ENCODE results near the gene COX6B2.
"Not testable (repeated sequence)": the region's sequence is repeated elsewhere in the genome, so short reads cannot be mapped to it uniquely, and the experiment has no call there.

The COX6B2 gene
- total RNA-seq = 0 to 0.09 (median 0) reads per million in 3 donors

- no peaks in the 10 kb centered on the region for H3K36me3 ChIP-seq (ENCODE audit: control insufficient read depth, insufficient read depth, low read length)
- H3K27ac ChIP-seq (ENCODE audit: insufficient read depth, low read length, poor library complexity, severe bottlenecking) = no peak within 1 kb of the TSS
- peaks cover 21% of the 10 kb centered on the region for H3K27me3 ChIP-seq (replicated peaks; ENCODE audit: control insufficient read depth, insufficient read depth, low read length, poor library complexity, severe bottlenecking)
- H3K4me3 ChIP-seq (ENCODE audit: insufficient read depth, low read depth, low read length, poor library complexity, severe bottlenecking) = peak within 1 kb of the TSS; percentile 52
- H3K4me1 ChIP-seq (ENCODE audit: control insufficient read depth, insufficient read depth, low read length, poor library complexity, severe bottlenecking) = peaks cover 21% of the 10 kb centered on the region
- H3K9me3 ChIP-seq (ENCODE audit: control insufficient read depth, low read length) = no peaks in the 10 kb centered on the region
- DNase-seq = no peak
Observed at GRCh38 chr19:55354698-55355212, at the start of gene COX6B2. Gene COX6B2, minus strand, starts transcription at chr19:55354719. Its CDS starts 198 bp downstream, at chr19:55354521.

GRCh38 chr19:55402509-55402908 lies 48.0 kb upstream of the COX6B2 start:
- peaks cover 10% of the 10 kb centered on the region for H3K4me1 ChIP-seq (ENCODE audit: control insufficient read depth, insufficient read depth, low read length, poor library complexity, severe bottlenecking)

GRCh38 chr19:55401390-55401789 lies 46.9 kb upstream of the COX6B2 start:
- H3K27me3 ChIP-seq (replicated peaks; ENCODE audit: control insufficient read depth, insufficient read depth, low read length, poor library complexity, severe bottlenecking) = not testable (repeated sequence)

More at GRCh38 chr19:55402509-55402908, 48.0 kb upstream of the COX6B2 start:
- no peaks in the 10 kb centered on the region for H3K27me3 ChIP-seq (replicated peaks; ENCODE audit: control insufficient read depth, insufficient read depth, low read length, poor library complexity, severe bottlenecking)
- no peaks in the 10 kb centered on the region for H3K9me3 ChIP-seq (ENCODE audit: control insufficient read depth, low read length)
- no peak for DNase-seq
- H3K4me3 ChIP-seq (ENCODE audit: insufficient read depth, low read depth, low read length, poor library complexity, severe bottlenecking) = no peak overlapping the region
- H3K36me3 ChIP-seq (ENCODE audit: control insufficient read depth, insufficient read depth, low read length) = peaks cover 37% of the 10 kb centered on the region
- H3K27ac ChIP-seq (ENCODE audit: insufficient read depth, low read length, poor library complexity, severe bottlenecking) = no peak overlapping the region

GRCh38 chr19:55400281-55401087 lies 46.0 kb upstream of the COX6B2 start:
- no peak for DNase-seq

More at GRCh38 chr19:55401390-55401789, 46.9 kb upstream of the COX6B2 start:
- not testable (repeated sequence) for H3K27ac ChIP-seq (ENCODE audit: insufficient read depth, low read length, poor library complexity, severe bottlenecking); H3K9me3 ChIP-seq (ENCODE audit: control insufficient read depth, low read length); H3K4me1 ChIP-seq (ENCODE audit: control insufficient read depth, insufficient read depth, low read length, poor library complexity, severe bottlenecking); DNase-seq; H3K4me3 ChIP-seq (ENCODE audit: insufficient read depth, low read depth, low read length, poor library complexity, severe bottlenecking)
- peaks cover 37% of the 10 kb centered on the region for H3K36me3 ChIP-seq (ENCODE audit: control insufficient read depth, insufficient read depth, low read length)

GRCh38 chr19:55398200-55398925 lies 43.8 kb upstream of the COX6B2 start:
- Histone ChIP-seq H3K4me3 (ENCODE audit: insufficient read depth, low read depth, low read length, poor library complexity, severe bottlenecking) (no peak overlapping the region), H3K27ac (ENCODE audit: insufficient read depth, low read length, poor library complexity, severe bottlenecking) (no peak overlapping the region)

More at GRCh38 chr19:55400281-55401087, 46.0 kb upstream of the COX6B2 start:
- Histone ChIP-seq H3K4me1 (ENCODE audit: control insufficient read depth, insufficient read depth, low read length, poor library complexity, severe bottlenecking) (no peaks in the 10 kb centered on the region), H3K27ac (ENCODE audit: insufficient read depth, low read length, poor library complexity, severe bottlenecking) (no peak overlapping the region), H3K36me3 (ENCODE audit: control insufficient read depth, insufficient read depth, low read length) (peaks cover 31% of the 10 kb centered on the region), H3K9me3 (ENCODE audit: control insufficient read depth, low read length) (no peaks in the 10 kb centered on the region), H3K4me3 (ENCODE audit: insufficient read depth, low read depth, low read length, poor library complexity, severe bottlenecking) (no peak overlapping the region), H3K27me3 (replicated peaks; ENCODE audit: control insufficient read depth, insufficient read depth, low read length, poor library complexity, severe bottlenecking) (no peaks in the 10 kb centered on the region)

GRCh38 chr19:55392820-55393761 lies 38.6 kb upstream of the COX6B2 start:
- H3K9me3 ChIP-seq (ENCODE audit: control insufficient read depth, low read length) = no peaks in the 10 kb centered on the region
- H3K36me3 ChIP-seq (ENCODE audit: control insufficient read depth, insufficient read depth, low read length) = peaks cover 34% of the 10 kb centered on the region
- no peaks in the 10 kb centered on the region for H3K27me3 ChIP-seq (replicated peaks; ENCODE audit: control insufficient read depth, insufficient read depth, low read length, poor library complexity, severe bottlenecking)
- DNase-seq = no peak
- H3K27ac ChIP-seq (ENCODE audit: insufficient read depth, low read length, poor library complexity, severe bottlenecking) = no peak overlapping the region
- no peak overlapping the region for H3K4me3 ChIP-seq (ENCODE audit: insufficient read depth, low read depth, low read length, poor library complexity, severe bottlenecking)
- peaks cover 11% of the 10 kb centered on the region for H3K4me1 ChIP-seq (ENCODE audit: control insufficient read depth, insufficient read depth, low read length, poor library complexity, severe bottlenecking)

More at GRCh38 chr19:55398200-55398925, 43.8 kb upstream of the COX6B2 start:
- no peaks in the 10 kb centered on the region for H3K4me1 ChIP-seq (ENCODE audit: control insufficient read depth, insufficient read depth, low read length, poor library complexity, severe bottlenecking)
- H3K9me3 ChIP-seq (ENCODE audit: control insufficient read depth, low read length) = no peaks in the 10 kb centered on the region
- no peaks in the 10 kb centered on the region for H3K27me3 ChIP-seq (replicated peaks; ENCODE audit: control insufficient read depth, insufficient read depth, low read length, poor library complexity, severe bottlenecking)
- H3K36me3 ChIP-seq (ENCODE audit: control insufficient read depth, insufficient read depth, low read length) = peaks cover 27% of the 10 kb centered on the region
- no peak for DNase-seq

GRCh38 chr19:55391702-55392615 lies 37.4 kb upstream of the COX6B2 start:
- no peak for DNase-seq
- Histone ChIP-seq H3K4me3 (ENCODE audit: insufficient read depth, low read depth, low read length, poor library complexity, severe bottlenecking) (no peak overlapping the region), H3K27me3 (replicated peaks; ENCODE audit: control insufficient read depth, insufficient read depth, low read length, poor library complexity, severe bottlenecking) (no peaks in the 10 kb centered on the region), H3K27ac (ENCODE audit: insufficient read depth, low read length, poor library complexity, severe bottlenecking) (no peak overlapping the region), H3K4me1 (ENCODE audit: control insufficient read depth, insufficient read depth, low read length, poor library complexity, severe bottlenecking) (peaks cover 21% of the 10 kb centered on the region), H3K9me3 (ENCODE audit: control insufficient read depth, low read length) (no peaks in the 10 kb centered on the region), H3K36me3 (ENCODE audit: control insufficient read depth, insufficient read depth, low read length) (peaks cover 45% of the 10 kb centered on the region)

- Histone ChIP-seq H3K4me1 (ENCODE audit: control insufficient read depth, insufficient read depth, low read length, poor library complexity, severe bottlenecking) (peaks cover 29% of the 10 kb centered on the region), H3K36me3 (ENCODE audit: control insufficient read depth, insufficient read depth, low read length) (peaks cover 47% of the 10 kb centered on the region)
Observed at GRCh38 chr19:55391191-55391670, 36.7 kb upstream of the COX6B2 start.

More at GRCh38 chr19:55391191-55391670, 36.7 kb upstream of the COX6B2 start:
- Histone ChIP-seq H3K9me3 (ENCODE audit: control insufficient read depth, low read length) (no peaks in the 10 kb centered on the region), H3K27me3 (replicated peaks; ENCODE audit: control insufficient read depth, insufficient read depth, low read length, poor library complexity, severe bottlenecking) (no peaks in the 10 kb centered on the region), H3K27ac (ENCODE audit: insufficient read depth, low read length, poor library complexity, severe bottlenecking) (no peak overlapping the region), H3K4me3 (ENCODE audit: insufficient read depth, low read depth, low read length, poor library complexity, severe bottlenecking) (no peak overlapping the region)
- DNase-seq = no peak
